GM18498 (cell line): ENCODE results near the gene FAM47B.

Experiments used
- ATAC-seq: cut with Tn5 transposase; IDR thresholded peaks from one replicate; pipeline ENCODE4 v1.9.1; 2021; ENCODE audit warnings: mild to moderate bottlenecking, moderate library complexity; ENCODE audit not compliant: unreplicated experiment

FAM47B gene

GRCh38 chrX:34942496-34942895 is at the start of gene FAM47B:
FAM47B (plus strand) TSS chrX:34942796; CDS start chrX:34942832, 36 bp downstream.
- ATAC-seq: no peak

- no peak for ATAC-seq
Observed at GRCh38 chrX:34893741-34894140, 48.9 kb upstream of the FAM47B start.

- ATAC-seq: no peak
Observed at GRCh38 chrX:34900691-34901090, 41.9 kb upstream of the FAM47B start.

GRCh38 chrX:34901761-34902160 is 40.8 kb upstream of the FAM47B start:
- no peak for ATAC-seq

DNA sequence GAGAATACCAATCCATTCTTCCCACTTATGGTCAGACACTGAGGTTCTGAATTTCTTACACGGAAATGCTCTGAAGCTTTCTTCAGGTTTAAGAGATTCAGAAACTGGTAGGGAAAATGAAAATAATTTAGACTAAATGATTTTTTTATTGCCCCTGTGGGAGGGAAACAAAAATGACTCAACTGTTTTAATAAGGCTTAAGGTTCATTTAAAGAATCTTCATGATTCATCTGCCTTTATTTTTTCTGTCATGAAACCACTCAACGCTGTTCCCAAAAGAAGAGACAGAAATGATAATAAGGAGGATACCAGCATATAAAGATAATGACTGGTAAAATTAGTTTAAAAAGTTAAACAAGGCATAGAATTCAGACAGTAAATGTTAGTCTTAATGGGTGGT is 39.3 kb upstream of the FAM47B start:
- no peak for ATAC-seq

- no peak for ATAC-seq
Observed at GRCh38 chrX:34909151-34909550, 33.4 kb upstream of the FAM47B start.

- no peak for ATAC-seq
Observed at GRCh38 chrX:34915463-34916225, 27.0 kb upstream of the FAM47B start.

GRCh38 chrX:34917146-34917545 is 25.4 kb upstream of the FAM47B start:
- no peak for ATAC-seq

- no peak for ATAC-seq
Observed at GRCh38 chrX:34918091-34918736, 24.4 kb upstream of the FAM47B start.

DNA sequence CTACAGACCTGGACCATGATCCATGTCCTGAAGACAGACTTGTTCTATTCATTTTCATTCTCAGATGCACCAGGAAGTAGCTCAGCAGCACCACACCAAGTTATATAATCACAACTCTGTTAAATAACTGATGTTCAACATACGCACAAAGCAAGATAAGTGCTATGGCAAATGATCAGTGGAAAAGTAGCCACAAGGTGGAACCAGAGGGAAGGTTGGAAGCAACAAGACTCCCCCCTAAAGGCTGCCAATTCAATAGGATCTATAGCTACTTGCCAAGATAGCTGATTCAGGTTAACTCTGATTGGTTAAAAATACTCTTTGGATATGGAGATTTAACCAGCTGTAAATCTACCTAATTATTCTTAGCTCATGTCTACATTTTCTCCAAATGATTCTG is 23.7 kb upstream of the FAM47B start:
- no peak for ATAC-seq

- no peak for ATAC-seq
Observed at GRCh38 chrX:34927866-34928265, 14.7 kb upstream of the FAM47B start.

GRCh38 chrX:34943235-34943634 is 639 bp downstream of the FAM47B start:
- ATAC-seq: no peak

GRCh38 chrX:34956916-34957315 is 14.3 kb downstream of the FAM47B start:
- ATAC-seq: no peak

- ATAC-seq: no peak
Observed at GRCh38 chrX:34961662-34962061, 19.1 kb downstream of the FAM47B start.

- no peak for ATAC-seq
Observed at GRCh38 chrX:34972206-34972605, 29.6 kb downstream of the FAM47B start.

- no peak for ATAC-seq
Observed at GRCh38 chrX:34978171-34978570, 35.6 kb downstream of the FAM47B start.

DNA sequence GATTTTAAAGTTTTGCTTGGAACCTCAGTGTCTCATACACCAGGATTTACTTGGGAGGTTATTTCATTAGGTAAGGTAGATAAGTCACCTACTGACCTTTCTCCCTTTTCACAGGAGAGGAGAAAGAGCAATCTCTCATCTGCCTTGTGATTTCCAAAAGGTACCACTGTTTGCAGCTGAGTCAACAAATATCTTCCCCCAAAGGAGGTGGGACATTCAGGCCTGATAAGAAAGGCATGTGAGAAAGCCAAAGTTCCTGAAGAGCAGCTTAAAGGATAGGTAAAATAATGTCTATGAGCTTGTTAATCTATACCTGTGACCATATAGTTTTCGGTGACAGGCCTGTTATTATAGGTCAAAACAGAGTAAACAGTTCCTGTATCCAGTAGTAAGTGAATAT is 45.0 kb downstream of the FAM47B start:
- no peak for ATAC-seq
